ENCODE measurements around the gene EGR4. TPM values are rescaled to one million over a fixed set of nuclear protein-coding genes. Genes with fewer than 3 reads are reported as not detected.

Gene EGR4
- total and polyA plus RNA-seq, 7 donors: not detected

DNA sequence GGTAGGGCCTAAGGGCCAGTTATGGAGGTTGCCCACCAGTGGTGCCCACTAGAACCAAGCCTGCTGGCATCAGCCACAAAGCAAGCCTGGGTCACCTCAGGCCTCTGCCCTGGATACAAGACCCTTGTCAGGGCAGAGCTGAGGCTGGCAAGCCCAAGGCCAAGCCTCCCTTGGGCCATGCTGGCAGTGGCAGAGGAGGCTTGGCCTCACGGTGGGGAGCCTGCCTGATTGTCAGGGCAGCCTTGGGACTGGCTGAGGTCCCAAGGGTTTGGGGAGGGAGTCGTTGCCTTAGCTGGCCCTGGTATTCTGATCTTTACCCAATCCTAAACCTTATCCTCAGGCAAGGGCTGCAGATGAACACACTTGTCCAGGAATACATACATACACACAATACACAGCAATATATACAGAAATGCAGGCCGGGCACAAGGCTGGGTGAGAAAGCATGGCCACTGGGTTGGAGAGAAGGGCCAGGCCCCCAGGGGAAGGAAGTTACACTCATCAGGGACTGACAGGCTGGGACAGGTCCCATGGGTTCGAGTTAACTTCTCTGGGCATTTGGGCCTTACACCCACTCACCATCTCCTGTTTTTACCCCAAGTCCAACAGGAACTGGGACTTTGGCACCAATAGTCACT lies 38.2 kb downstream of the EGR4 start:
- ATAC-seq: no peak
- Histone ChIP-seq H3K27me3 (ENCODE audit: insufficient read depth in 3 of 3, low read length in 2 of 3) (no peaks in the 10 kb centered on the region), H3K36me3 (ENCODE audit: insufficient read depth in 1 of 2, low read depth in 1 of 2) (peaks cover 7 to 52% of the 10 kb centered on the region in 2 donors), H3K27ac (no peak overlapping the region), H3K4me1 (no peaks in the 10 kb centered on the region), H3K9me3 (no peaks in the 10 kb centered on the region), H3K4me3 (no peak overlapping the region)
- WGBS, 3 donors: 40 to 56% (median 54%) methylated on average over 4 of the region's 4 CpGs
- DNase-seq: no peak
- TF ChIP-seq, protein P1, sequence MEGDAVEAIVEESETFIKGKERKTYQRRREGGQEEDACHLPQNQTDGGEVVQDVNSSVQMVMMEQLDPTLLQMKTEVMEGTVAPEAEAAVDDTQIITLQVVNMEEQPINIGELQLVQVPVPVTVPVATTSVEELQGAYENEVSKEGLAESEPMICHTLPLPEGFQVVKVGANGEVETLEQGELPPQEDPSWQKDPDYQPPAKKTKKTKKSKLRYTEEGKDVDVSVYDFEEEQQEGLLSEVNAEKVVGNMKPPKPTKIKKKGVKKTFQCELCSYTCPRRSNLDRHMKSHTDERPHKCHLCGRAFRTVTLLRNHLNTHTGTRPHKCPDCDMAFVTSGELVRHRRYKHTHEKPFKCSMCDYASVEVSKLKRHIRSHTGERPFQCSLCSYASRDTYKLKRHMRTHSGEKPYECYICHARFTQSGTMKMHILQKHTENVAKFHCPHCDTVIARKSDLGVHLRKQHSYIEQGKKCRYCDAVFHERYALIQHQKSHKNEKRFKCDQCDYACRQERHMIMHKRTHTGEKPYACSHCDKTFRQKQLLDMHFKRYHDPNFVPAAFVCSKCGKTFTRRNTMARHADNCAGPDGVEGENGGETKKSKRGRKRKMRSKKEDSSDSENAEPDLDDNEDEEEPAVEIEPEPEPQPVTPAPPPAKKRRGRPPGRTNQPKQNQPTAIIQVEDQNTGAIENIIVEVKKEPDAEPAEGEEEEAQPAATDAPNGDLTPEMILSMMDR (IDR thresholded peaks at IDR 0.05): no peak
- intact Hi-C loops (cut with DNase I): loop anchor here in 1 of 2 donors (5.0 kb wide), 1 partner anchor 93 kb away; no protein-coding TSS in a partner anchor

- 86 to 93% (median 93%) methylated on average over 7 of the region's 7 CpGs for WGBS, 3 donors
- Histone ChIP-seq H3K27ac (no peak overlapping the region), H3K4me3 (no peak overlapping the region), H3K9me3 (no peaks in the 10 kb centered on the region), H3K4me1 (no peaks in the 10 kb centered on the region), H3K36me3 (ENCODE audit: insufficient read depth in 1 of 2, low read depth in 1 of 2) (peaks cover 13 to 58% of the 10 kb centered on the region in 2 donors), H3K27me3 (ENCODE audit: insufficient read depth in 3 of 3, low read length in 2 of 3) (no peaks in the 10 kb centered on the region)
- intact Hi-C loops (cut with DNase I): loop anchor here in 1 of 2 donors (5.0 kb wide), 1 partner anchor 92 kb away; no protein-coding TSS in a partner anchor
- DNase-seq: no peak
- TF ChIP-seq, protein P1 (IDR thresholded peaks at IDR 0.05): no peak
- no peak for ATAC-seq
These were observed 38.9 kb downstream of the EGR4 start for GRCh38 chr2:73254343-73255006.

DNA sequence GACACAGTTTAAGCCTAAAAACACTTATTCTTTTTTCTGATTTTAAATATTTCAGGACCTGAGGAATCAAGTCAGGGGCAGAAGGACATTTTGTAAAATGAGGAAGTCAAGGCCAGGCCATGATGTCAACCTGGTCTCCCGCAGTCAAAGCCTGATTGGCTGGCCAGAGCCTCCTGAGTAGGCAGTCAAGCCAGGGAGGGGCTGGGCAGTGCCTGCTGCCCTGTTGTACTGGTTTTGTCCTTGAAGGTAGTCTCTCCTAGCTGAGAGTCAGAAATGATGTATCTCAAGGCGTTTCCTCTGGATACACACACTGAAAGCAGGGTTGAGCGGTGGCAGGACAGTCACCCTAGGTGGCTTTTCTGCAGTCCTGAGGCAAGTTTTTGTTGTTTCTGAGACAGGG lies 39.4 kb downstream of the EGR4 start:
- peaks cover 19 to 64% of the 10 kb centered on the region in 2 donors for H3K36me3 ChIP-seq (ENCODE audit: insufficient read depth in 1 of 2, low read depth in 1 of 2)
- WGBS, 3 donors: 87 to 95% (median 93%) methylated on average over 3 of the region's 3 CpGs
- TF ChIP-seq, protein P1 (IDR thresholded peaks at IDR 0.05): no peak
- no peak overlapping the region for H3K4me3 ChIP-seq
- DNase-seq (no peak), ATAC-seq (no peak)
- H3K4me1 ChIP-seq: no peaks in the 10 kb centered on the region
- intact Hi-C loops (cut with DNase I): no loop called here
- H3K9me3 ChIP-seq: no peaks in the 10 kb centered on the region
- no peak overlapping the region for H3K27ac ChIP-seq
- H3K27me3 ChIP-seq (ENCODE audit: insufficient read depth in 3 of 3, low read length in 2 of 3): no peaks in the 10 kb centered on the region

DNA sequence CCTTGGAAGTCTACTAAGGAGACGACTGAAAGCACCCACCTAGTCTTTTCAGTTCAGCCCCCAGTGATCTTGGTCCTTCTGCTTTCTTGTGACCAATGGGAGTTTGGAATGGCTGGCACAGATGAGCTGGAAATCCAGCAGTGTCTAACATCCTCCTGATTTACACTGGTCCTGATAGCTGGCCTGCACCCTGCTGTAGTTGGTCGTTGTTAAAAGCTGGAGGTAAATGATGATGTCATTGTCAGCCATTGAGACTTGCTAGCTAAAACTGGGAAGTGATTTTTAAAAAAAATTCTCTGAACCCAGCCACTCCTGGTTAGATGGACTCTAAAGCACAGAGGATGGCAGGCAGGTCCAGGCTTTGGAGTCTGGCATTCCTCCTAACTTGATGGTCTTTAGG lies 39.9 kb downstream of the EGR4 start:
- H3K27me3 ChIP-seq (ENCODE audit: insufficient read depth in 3 of 3, low read length in 2 of 3): no peaks in the 10 kb centered on the region
- no peak for ATAC-seq
- TF ChIP-seq, protein P1 (IDR thresholded peaks at IDR 0.05): no peak
- H3K9me3 ChIP-seq: no peaks in the 10 kb centered on the region
- WGBS, 3 donors: 60 to 62% (median 61%) methylated on average over 2 of the region's 2 CpGs
- H3K36me3 ChIP-seq (ENCODE audit: insufficient read depth in 1 of 2, low read depth in 1 of 2): peaks cover 24 to 69% of the 10 kb centered on the region in 2 donors
- H3K4me1 ChIP-seq: no peaks in the 10 kb centered on the region
- H3K4me3 ChIP-seq: no peak overlapping the region
- H3K27ac ChIP-seq: no peak overlapping the region
- DNase-seq: no peak
- intact Hi-C loops (cut with DNase I): no loop called here
